Right renal pelvis (tissue), 4 donors: ENCODE data around the gene IGFL2. TPM values are rescaled to one million over a fixed set of nuclear protein-coding genes. Genes with fewer than 3 reads are reported as not detected.
"Not testable (repeated sequence)": the region's sequence is repeated elsewhere in the genome, so short reads cannot be mapped to it uniquely, and the experiment has no call there.

Experiments used
- DNase-seq, 4 donors: peaks; one replicate each; pipeline ENCODE4 v3.0.0-alpha.2; 2013; ENCODE audit warnings: low read depth in 4 of 4, low spot score in 3 of 4, missing footprints in 1 of 4
- polyA plus RNA-seq, 4 donors: library from polyadenylated mRNA; unstranded; fragments of 120-200 nt; gene quantifications; one replicate each; pipeline ENCODE4 v1.2.1, GENCODE V29; 2013; ENCODE audit not compliant: insufficient read length in 4 of 4

IGFL2 gene
- polyA plus RNA-seq: under 1 TPM in 1 of 4 donors, not detected in 3; 0.05 TPM

- no peak for DNase-seq
Observed at GRCh38 chr19:46147791-46148288, at the start of gene IGFL2. Gene IGFL2, plus strand, starts transcription at chr19:46148238. Its CDS starts 41 bp downstream, at chr19:46148279.

GRCh38 chr19:46100344-46100743, 47.7 kb upstream of the IGFL2 start:
- DNase-seq: no peak

DNA sequence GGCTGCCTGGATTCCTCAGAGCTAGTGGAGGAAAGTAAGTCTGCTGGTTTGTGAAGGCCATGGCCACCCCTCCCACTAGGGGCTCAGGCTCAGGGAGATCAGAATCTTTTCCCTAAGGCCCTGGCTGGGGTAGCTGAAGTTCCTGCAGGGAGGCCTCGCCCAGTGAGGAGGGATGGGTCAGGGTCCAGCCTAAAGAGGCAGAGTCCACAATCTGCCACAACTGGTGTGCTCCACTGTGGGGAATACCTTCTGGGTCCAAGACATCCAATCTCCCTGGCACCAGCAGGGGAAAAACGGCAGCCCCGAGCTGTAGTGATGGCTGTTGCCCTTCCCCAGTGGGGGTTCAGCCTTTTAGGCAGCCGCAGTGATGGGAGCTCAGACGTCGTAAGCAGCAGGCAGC, 46.7 kb upstream of the IGFL2 start:
- DNase-seq: no peak

DNA sequence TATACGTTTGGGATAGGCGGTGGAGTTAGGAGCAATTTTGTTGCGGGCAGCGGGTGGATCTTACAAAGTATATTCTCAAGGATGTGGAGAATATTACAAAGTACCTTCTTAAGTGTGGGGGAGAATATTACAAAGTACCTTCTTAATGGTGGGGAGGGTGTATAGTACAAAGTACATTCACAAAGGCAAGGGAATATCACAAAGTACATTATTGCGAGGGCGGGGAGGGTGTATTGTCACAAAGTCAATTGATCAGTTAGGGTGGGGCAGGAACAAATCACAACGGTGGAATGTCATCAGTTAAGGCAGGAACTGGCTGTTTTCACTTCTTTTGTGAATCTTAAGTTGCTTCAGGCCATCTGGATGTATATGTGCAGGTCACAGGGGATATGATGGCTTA, 45.7 kb upstream of the IGFL2 start:
- not testable (repeated sequence) for DNase-seq

GRCh38 chr19:46107371-46107770, 40.7 kb upstream of the IGFL2 start:
- no peak for DNase-seq

DNA sequence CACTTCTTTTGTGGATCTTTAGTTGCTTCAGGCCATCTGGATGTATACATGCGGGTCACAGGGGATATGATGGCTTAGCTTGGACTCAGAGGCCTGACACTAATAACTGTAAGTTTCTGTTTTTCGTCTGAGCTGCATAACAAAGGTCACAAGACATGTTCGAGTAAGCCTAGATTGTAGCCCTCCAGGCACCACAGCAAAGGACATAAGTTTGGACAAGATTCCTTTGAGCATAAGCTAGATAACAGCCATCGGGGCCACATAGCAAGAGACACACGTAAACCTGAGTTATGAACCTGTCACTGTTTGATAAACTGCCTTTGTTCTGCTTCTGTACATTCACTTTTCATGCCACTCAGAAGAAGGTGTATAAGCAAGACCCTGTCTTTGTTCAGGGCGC, 38.2 kb upstream of the IGFL2 start:
- DNase-seq: no peak

DNA sequence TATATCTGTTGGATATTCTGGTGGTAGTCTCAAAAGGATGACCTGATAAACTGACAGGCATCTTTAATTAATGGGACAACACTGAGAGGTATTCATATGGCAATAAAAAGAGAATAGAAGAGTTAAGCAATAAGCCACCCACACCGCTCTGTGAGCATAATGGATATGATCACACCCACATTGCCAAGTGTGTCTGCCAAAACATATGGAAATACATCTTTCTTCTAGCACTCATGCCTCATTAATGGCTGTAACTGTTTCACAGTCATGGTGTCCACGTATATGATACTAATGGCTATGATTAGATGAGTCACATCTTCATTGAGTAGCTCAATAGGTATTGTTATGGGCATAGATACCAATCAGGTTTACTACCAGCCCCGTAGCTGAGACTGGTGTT, 36.7 kb upstream of the IGFL2 start:
- DNase-seq: no peak

- no peak for DNase-seq
Observed at GRCh38 chr19:46112527-46112926, 35.5 kb upstream of the IGFL2 start.

DNA sequence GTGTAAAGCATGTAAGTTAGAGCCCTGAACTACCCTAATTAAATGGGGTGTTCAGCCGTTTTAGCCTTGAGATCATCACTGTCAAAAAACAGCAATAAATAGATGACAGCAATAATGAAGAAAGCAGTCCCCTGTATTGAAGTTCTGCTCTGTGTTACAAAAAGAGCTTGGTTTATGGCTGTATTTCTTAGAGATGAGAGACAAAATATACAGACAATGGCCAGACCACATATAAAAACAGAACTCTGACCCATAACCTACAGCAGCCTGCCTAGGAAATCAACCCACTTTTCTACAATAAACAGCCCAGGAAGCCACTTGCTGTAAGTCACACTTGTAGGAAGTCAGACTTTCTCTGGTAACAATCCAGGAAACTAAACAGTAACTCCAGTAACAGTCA, 34.3 kb upstream of the IGFL2 start:
- no peak for DNase-seq

- DNase-seq: no peak
Observed at GRCh38 chr19:46115396-46116106, 32.5 kb upstream of the IGFL2 start.

- DNase-seq: no peak
Observed at GRCh38 chr19:46116121-46116520, 31.9 kb upstream of the IGFL2 start.

DNA sequence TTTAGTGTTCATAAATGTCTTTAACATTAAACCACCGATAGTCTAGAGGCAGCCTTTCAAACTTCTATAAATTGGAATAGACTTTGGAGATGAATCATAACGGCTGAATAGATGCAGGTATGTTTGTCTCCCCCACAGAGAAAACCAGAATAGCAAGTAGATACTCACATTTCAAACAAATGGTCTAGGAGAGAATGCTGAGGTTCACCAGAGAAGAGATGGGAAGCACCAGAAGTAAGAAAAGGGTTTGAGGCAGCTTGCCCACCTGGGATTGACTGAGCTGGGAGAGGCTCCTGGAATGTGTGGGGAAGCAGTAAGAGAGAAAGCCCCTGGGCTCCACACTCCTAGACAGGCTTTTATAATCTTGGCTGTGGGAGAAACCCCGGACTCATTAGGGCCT, 29.9 kb upstream of the IGFL2 start:
- DNase-seq: no peak

GRCh38 chr19:46124638-46125115, 23.4 kb upstream of the IGFL2 start, which contains the start of gene IGFL3:
Gene IGFL3, minus strand, starts transcription at chr19:46124688. Its CDS starts 39 bp downstream, at chr19:46124649.
- DNase-seq: no peak

DNA sequence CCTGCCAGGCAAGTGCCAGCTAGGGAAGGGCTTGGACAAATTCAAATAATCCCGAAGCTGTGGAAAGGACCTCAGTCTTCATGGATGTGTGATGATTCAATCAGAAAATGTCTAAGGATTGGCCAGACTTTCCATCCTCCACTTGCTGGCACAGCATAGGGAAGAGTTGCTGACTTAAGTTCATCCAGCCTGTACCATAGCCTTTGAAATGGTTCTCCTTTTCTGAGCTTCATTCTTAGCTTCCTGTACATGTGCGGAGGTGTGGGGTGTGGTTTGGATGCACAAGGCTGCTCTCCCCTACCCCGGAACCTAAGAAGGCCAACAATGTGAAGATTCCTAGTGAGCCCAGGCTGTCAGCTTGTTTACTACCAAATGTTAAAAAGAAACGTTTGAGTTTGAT, 22.6 kb upstream of the IGFL2 start:
- no peak for DNase-seq

DNA sequence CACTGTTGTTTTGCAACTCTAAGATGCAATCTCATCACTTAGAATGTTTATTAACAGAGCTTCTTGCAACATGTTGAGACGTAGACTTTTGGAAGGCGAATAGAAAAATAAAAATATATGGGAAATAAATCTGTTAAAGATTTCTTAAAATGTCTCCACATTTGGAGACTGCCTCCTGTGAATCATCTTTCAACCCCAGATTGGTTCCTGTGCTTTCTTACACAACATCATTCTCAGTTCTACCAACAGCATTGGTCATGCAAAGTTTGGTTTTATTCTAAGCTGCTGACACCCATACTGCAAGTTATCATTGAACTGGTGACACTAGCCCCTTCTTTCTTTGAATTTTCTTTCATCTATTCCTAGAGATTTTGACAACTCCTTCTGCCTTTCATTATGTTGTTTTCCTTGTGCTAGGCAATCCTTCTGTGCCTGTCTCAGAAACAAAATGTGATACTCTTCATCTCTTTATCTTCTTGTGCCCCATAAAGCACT, 21.9 kb upstream of the IGFL2 start:
- DNase-seq: no peak

- DNase-seq: no peak
Observed at GRCh38 chr19:46131485-46132143, 16.4 kb upstream of the IGFL2 start.

DNA sequence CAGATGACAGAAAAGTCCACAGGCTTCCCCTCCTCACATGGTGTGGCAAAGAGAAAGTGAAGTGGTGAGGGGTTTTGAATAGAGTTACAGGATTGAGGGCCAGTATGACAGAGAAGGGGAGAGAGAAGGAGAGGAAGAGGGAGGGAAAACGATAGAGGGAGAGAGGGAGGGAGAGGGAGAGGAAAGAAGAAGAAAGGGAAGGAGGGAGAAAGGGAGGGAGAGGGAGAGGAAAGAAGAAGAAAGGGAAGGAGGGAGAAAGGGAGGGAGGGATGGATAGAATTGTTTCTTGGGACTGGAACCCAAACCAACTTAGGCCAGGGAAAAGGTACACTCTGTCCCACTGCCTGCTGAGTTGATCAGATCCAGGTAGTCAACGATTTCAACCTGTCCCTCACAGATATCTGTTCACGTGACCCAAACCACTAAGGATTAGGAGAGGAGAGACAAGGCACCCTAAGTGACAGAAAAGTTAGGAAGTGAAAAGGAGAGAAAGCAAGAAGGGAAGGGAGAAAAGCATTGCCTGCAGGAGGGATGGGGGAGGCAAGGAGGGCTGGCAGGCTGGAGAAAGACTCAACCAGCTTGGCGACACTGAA, 15.4 kb upstream of the IGFL2 start:
- DNase-seq: no peak

DNA sequence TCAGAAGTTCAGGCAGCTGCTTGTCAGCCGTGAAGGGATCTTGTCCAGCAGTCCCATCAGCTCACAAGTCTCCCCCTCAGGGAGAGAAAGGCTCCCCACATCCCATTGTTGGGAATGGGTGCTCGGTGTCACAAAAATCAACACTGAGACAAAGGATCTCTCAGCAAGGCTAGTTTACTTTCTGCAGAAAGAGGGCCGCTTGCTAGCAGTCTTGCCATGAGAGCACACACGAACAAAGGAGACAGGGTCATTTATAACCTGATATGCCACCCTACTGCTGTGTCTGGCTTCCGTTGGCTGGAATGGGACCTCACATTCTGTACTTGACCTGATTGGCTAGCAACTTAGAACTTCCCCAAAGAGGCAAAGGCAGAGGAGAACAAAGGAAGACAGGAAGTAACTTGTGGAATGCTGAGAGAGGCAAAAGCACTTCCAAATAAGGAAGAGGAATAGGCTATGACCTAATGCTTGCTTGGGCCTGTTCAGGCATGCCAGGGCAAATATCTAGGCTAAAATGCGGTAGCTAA, 14.9 kb upstream of the IGFL2 start:
- DNase-seq: peak; percentile 4 to 15 (median 8)

GRCh38 chr19:46133777-46134241, 14.2 kb upstream of the IGFL2 start:
- no peak for DNase-seq

- no peak for DNase-seq
Observed at GRCh38 chr19:46134527-46134926, 13.5 kb upstream of the IGFL2 start.

- DNase-seq: no peak
Observed at GRCh38 chr19:46137915-46138473, 10.0 kb upstream of the IGFL2 start.
